CD4-positive, alpha-beta T cell (primary cell): ENCODE results near the gene AQR. TPM values are rescaled to one million over a fixed set of nuclear protein-coding genes. Genes with fewer than 3 reads are reported as not detected.
"Not testable (repeated sequence)": the region's sequence is repeated elsewhere in the genome, so short reads cannot be mapped to it uniquely, and the experiment has no call there.

Experiments
- ATAC-seq: fragments of 200-7000 bp; cut with Tn5 transposase; one replicate; pipeline ENCODE4 v1.10.0; 2022; ENCODE audit warnings: mild to moderate bottlenecking; ENCODE audit not compliant: poor library complexity
- CTCF ChIA-PET: fragments of 350-600 bp; sonication (Branson Sonifier 250); formaldehyde crosslinking; loops from one replicate; lab custom pipeline; 2021; ENCODE audit warnings: antibody characterized with exemption, inconsistent platforms; lab: Charles Lee
- POLR2A ChIA-PET: fragments of 350-600 bp; sonication (Branson Sonifier 250); formaldehyde crosslinking; loops from one replicate; lab custom pipeline; 2021; ENCODE audit warnings: antibody characterized with exemption, inconsistent platforms; lab: Charles Lee
- DNase-seq, 14 experiments: peaks; one replicate each; pipeline ENCODE4 v3.0.0-alpha.2; 2013 to 2020; ENCODE audit warnings: mixed read lengths in 2 of 14
- H3K27ac ChIP-seq, 2 donors: one replicate each; pipeline versions ENCODE4 v1.5.1 to v1.7.0; 2013; ENCODE audit warnings: low read length in 2 of 2, low read depth in 1 of 2, mild to moderate bottlenecking in 1 of 2
- H3K27me3 ChIP-seq, 2 experiments: 1 replicate in 1 of 2; 2 replicates in 1 of 2; pipeline versions ENCODE4 v1.6.1 to v1.7.0; 2013; ENCODE audit warnings: low read length in 2 of 2, control low read depth in 1 of 2, mild to moderate bottlenecking in 1 of 2, moderate library complexity in 1 of 2; ENCODE audit not compliant: insufficient read depth in 2 of 2, control insufficient read depth in 1 of 2
- H3K36me3 ChIP-seq: one replicate; pipeline ENCODE4 v1.6.1; 2013; ENCODE audit warnings: low read length, control low read depth; ENCODE audit not compliant: insufficient read depth
- H3K4me1 ChIP-seq: one replicate; pipeline ENCODE4 v1.6.1; 2013; ENCODE audit warnings: low read length, control low read depth; ENCODE audit not compliant: insufficient read depth
- H3K4me3 ChIP-seq: one replicate; pipeline ENCODE4 v1.5.1; 2013; ENCODE audit warnings: mild to moderate bottlenecking, low read length, moderate library complexity
- H3K9me3 ChIP-seq, 2 experiments: 1 replicate in 1 of 2; 2 replicates in 1 of 2; pipeline versions ENCODE4 v1.6.1 to v1.7.0; 2013; ENCODE audit warnings: low read length in 2 of 2, mild to moderate bottlenecking in 2 of 2, control low read depth in 1 of 2, moderate library complexity in 1 of 2; ENCODE audit not compliant: control insufficient read depth in 1 of 2, insufficient read depth in 1 of 2
- H3K27ac Mint-ChIP-seq: one replicate; pipeline ENCODE4 v1.8.0; 2020; ENCODE audit warnings: mixed read lengths
- H3K27me3 Mint-ChIP-seq: one replicate; pipeline ENCODE4 v1.8.0; 2021; ENCODE audit warnings: mixed read lengths
- H3K36me3 Mint-ChIP-seq: one replicate; pipeline ENCODE4 v1.8.0; 2021; ENCODE audit warnings: low read depth, mixed read lengths
- H3K4me1 Mint-ChIP-seq: one replicate; pipeline ENCODE4 v1.8.0; 2021; ENCODE audit warnings: low read depth, mixed read lengths
- H3K4me3 Mint-ChIP-seq: one replicate; pipeline ENCODE4 v1.8.0; 2020; ENCODE audit warnings: mild to moderate bottlenecking, mixed read lengths
- H3K9me3 Mint-ChIP-seq: one replicate; pipeline ENCODE4 v1.8.0; 2020; ENCODE audit warnings: mixed read lengths
- CTCF ChIP-seq: fragments of 200-600 bp; IDR thresholded peaks from one replicate; pipeline ENCODE4 v1.8.0; 2022; ENCODE audit warnings: antibody characterized with exemption, mild to moderate bottlenecking
- intact Hi-C, 2 experiments: fragments of 100-400 bp; cut with DNase I in 1 of 2; cut with micrococcal nuclease in 1 of 2; formaldehyde crosslinking; loops; one replicate each; pipeline versions ENCODE4 v1.15.1 to v1.9.0; 2023 to 2025; cut with DNase I, micrococcal nuclease
- total RNA-seq, 174 experiments: library from RNA in 2 of 174; stranded (reverse) in 2 of 174; gene quantifications; one replicate each; pipeline ENCODE4 v1.2.3 and lab custom pipeline; 2021 to 2026

Gene AQR
- total RNA-seq, 2 experiments from 2014 or later, result 40.4 to 40.7 TPM

- no peak for DNase-seq
- ATAC-seq, result no peak
- Mint-ChIP-seq H3K4me1 (peaks cover 22% of the 10 kb centered on the region), H3K36me3 (peaks cover 11% of the 10 kb centered on the region), H3K27ac (no peak overlapping the region), H3K9me3 (no peaks in the 10 kb centered on the region), H3K4me3 (peak overlapping the region; percentile 30), H3K27me3 (no peaks in the 10 kb centered on the region)
- no peak for TF ChIP-seq CTCF
- peaks cover 15% of the 10 kb centered on the region for H3K4me1 ChIP-seq
- no peak overlapping the region for H3K27ac ChIP-seq
- ChIA-PET CTCF (no interaction called here), POLR2A (interaction anchor here (1.4 kb wide), 1 partner anchor 15 kb away, joined by 5 read pairs; the partner anchor contains the start of gene ZNF770)
- H3K36me3 ChIP-seq, result no peaks in the 10 kb centered on the region
- intact Hi-C loops, result no loop called here
- H3K27me3 ChIP-seq, result no peaks in the 10 kb centered on the region
- no peak overlapping the region for H3K4me3 ChIP-seq
- H3K9me3 ChIP-seq, result no peaks in the 10 kb centered on the region
Observed at GRCh38 chr15:34973512-34973911, 4.0 kb upstream of the AQR start.

GRCh38 chr15:34970098-34970643 lies 629 bp upstream of the AQR start:
- Mint-ChIP-seq H3K36me3 (peaks cover 32% of the 10 kb centered on the region), H3K4me1 (peaks cover 51% of the 10 kb centered on the region), H3K27ac (peak overlapping the region; percentile 92), H3K4me3 (peak overlapping the region; percentile 98)
- ATAC-seq, H3K27me3 Mint-ChIP-seq, H3K36me3 ChIP-seq, intact Hi-C loops, H3K9me3 Mint-ChIP-seq, DNase-seq, H3K9me3 ChIP-seq, H3K27me3 ChIP-seq: not testable (repeated sequence)
- Histone ChIP-seq H3K4me3 (peak overlapping the region; percentile 99), H3K4me1 (peaks cover 29% of the 10 kb centered on the region), H3K27ac (peak overlapping the region in 1 of 2 donors; percentile 7)
- ChIA-PET CTCF (interaction anchor here (1.0 to 3.7 kb wide), 4 partner anchors 10 to 29 kb away, joined by 3 to 60 read pairs (median 7); partner anchors contain the start of gene ZNF770), POLR2A (interaction anchor here (0.6 to 4.7 kb wide), 10 partner anchors 13 to 931 kb away, joined by 3 to 166 read pairs (median 4); partner anchors contain the start of genes AVEN, DPH6, EMC7 and PGBD4)

DNA sequence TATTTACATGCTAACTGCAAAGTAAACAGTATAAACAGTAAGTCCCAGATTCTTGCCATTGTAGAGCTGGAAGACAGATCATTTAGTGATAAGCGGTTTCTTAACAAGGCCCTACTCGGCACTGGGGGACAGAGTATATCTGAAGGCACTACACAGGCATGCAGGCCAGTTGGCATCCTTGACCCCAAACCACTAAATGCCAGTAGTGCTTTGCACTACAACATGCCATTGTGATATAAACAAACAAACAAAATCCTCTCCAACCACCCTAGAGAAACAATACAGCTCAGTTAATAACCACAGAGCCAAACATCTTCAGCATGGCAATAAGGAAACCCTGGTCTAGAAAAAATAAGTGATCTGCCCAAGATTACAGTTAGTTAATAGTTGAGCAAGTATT lies 5.3 kb downstream of the AQR start:
- Mint-ChIP-seq H3K9me3 (no peaks in the 10 kb centered on the region), H3K27ac (no peak overlapping the region), H3K27me3 (no peaks in the 10 kb centered on the region), H3K4me3 (no peak overlapping the region), H3K36me3 (peaks cover 69% of the 10 kb centered on the region), H3K4me1 (peaks cover 70% of the 10 kb centered on the region)
- no peak for TF ChIP-seq CTCF
- DNase-seq (no peak), ATAC-seq (no peak)
- no peaks in the 10 kb centered on the region for H3K27me3 ChIP-seq
- ChIA-PET CTCF (no interaction called here), POLR2A (interaction anchor here (1.6 kb wide), 1 partner anchor 24 kb away, joined by 4 read pairs; the partner anchor contains the start of gene ZNF770)
- H3K27ac ChIP-seq, result no peak overlapping the region
- H3K9me3 ChIP-seq, result no peaks in the 10 kb centered on the region
- H3K4me1 ChIP-seq, result peaks cover 23% of the 10 kb centered on the region
- H3K36me3 ChIP-seq, result peaks cover 46% of the 10 kb centered on the region
- no peak overlapping the region for H3K4me3 ChIP-seq
- intact Hi-C loops, result no loop called here
